HEK293 (cell line): ENCODE data around the gene OAF.

Experiments used
- CTCF ChIA-PET: fragments of 350-600 bp; formaldehyde crosslinking; extraction: SDS; loops from one replicate; lab custom pipeline; 2021; ENCODE audit warnings: antibody characterized with exemption; lab: Yijun Ruan, JAX
- POLR2A ChIA-PET: fragments of 300-600 bp; formaldehyde crosslinking; extraction: SDS; loops from one replicate; lab custom pipeline; 2020; ENCODE audit warnings: antibody characterized with exemption, inconsistent platforms; lab: Yijun Ruan, JAX
- H3K27ac ChIP-seq: fragments of 200-500 bp; sonication (Bioruptor generic); 2 replicates; pipeline ENCODE4 v1.5.1; 2014; ENCODE audit warnings: low read depth, low read length, control low read depth, inconsistent platforms; ENCODE audit errors: extremely low read depth
- H3K36me3 ChIP-seq, 2 experiments: fragments of 200-500 bp in 1 of 2; sonication (Bioruptor generic) in 1 of 2; 1 replicate in 1 of 2; 2 replicates in 1 of 2; pipeline ENCODE4 v1.5.1; 2014 to 2017; ENCODE audit warnings: inconsistent platforms in 2 of 2, low read length in 2 of 2; ENCODE audit not compliant: control insufficient read depth in 2 of 2, insufficient read depth in 1 of 2
- H3K4me1 ChIP-seq: fragments of 200-500 bp; sonication (Bioruptor generic); 2 replicates; pipeline ENCODE4 v1.5.1; 2014; ENCODE audit warnings: mild to moderate bottlenecking, low read length, inconsistent platforms; ENCODE audit not compliant: control insufficient read depth, insufficient read depth
- H3K4me3 ChIP-seq: 2 replicates; pipeline ENCODE4 v1.5.1; 2011; ENCODE audit warnings: low read depth, mild to moderate bottlenecking, control low read depth, low read length, moderate library complexity
- H3K9me3 ChIP-seq: fragments of 200-500 bp; sonication (Bioruptor generic); 2 replicates; pipeline ENCODE4 v1.5.1; 2014; ENCODE audit warnings: low read depth, low read length, inconsistent platforms; ENCODE audit not compliant: control insufficient read depth, insufficient read depth
- BCL11B ChIP-seq: fragments of 450-650 bp; formaldehyde crosslinking; IDR thresholded peaks from 2 replicates; pipeline ENCODE4 v1.5.1; 2016; ENCODE audit warnings: low read depth, missing biosample characterization, missing genetic modification characterization
- HOXD13 ChIP-seq: sonication (generic); formaldehyde crosslinking; IDR thresholded peaks from 2 replicates; pipeline ENCODE4 v1.8.0; 2022; ENCODE audit warnings: missing genetic modification reagents, borderline replicate concordance
- KLF9 ChIP-seq: fragments of 450-650 bp; formaldehyde crosslinking; IDR thresholded peaks from 2 replicates; pipeline ENCODE4 v1.5.1; 2016; ENCODE audit warnings: missing biosample characterization, missing genetic modification characterization, low read depth
- REPIN1 ChIP-seq: fragments of 450-650 bp; formaldehyde crosslinking; IDR thresholded peaks from 2 replicates; pipeline ENCODE4 v1.5.1; 2017; ENCODE audit warnings: missing biosample characterization, missing genetic modification characterization, low read depth
- TCF7L2 ChIP-seq: IDR thresholded peaks from 2 replicates; pipeline ENCODE4 v1.6.1; 2011; ENCODE audit warnings: low read depth, mild to moderate bottlenecking, inconsistent platforms, low read length, moderate library complexity, borderline replicate concordance
- ZBTB17 ChIP-seq: fragments of 450-650 bp; formaldehyde crosslinking; IDR thresholded peaks from 2 replicates; pipeline ENCODE4 v1.5.1; 2016; ENCODE audit warnings: missing biosample characterization, missing genetic modification characterization
- ZFP37 ChIP-seq: fragments of 450-650 bp; formaldehyde crosslinking; IDR thresholded peaks from 2 replicates; pipeline ENCODE4 v1.5.1; 2016; ENCODE audit warnings: missing biosample characterization, missing genetic modification characterization
- ZNF114 ChIP-seq: fragments of 450-650 bp; formaldehyde crosslinking; IDR thresholded peaks from 2 replicates; pipeline ENCODE4 v1.5.0; 2017; ENCODE audit warnings: missing biosample characterization, missing genetic modification characterization
- ZNF140 ChIP-seq: fragments of 450-650 bp; formaldehyde crosslinking; IDR thresholded peaks from 2 replicates; pipeline ENCODE4 v1.5.1; 2016; ENCODE audit warnings: missing biosample characterization, missing genetic modification characterization
- ZNF157 ChIP-seq: fragments of 450-650 bp; formaldehyde crosslinking; IDR thresholded peaks from 2 replicates; pipeline ENCODE4 v1.5.1; 2016; ENCODE audit warnings: missing biosample characterization, missing genetic modification characterization
- ZNF184 ChIP-seq: fragments of 450-650 bp; IDR thresholded peaks from 2 replicates; pipeline ENCODE4 v1.5.1; 2018; ENCODE audit warnings: missing biosample characterization, mild to moderate bottlenecking, missing genetic modification characterization
- ZNF211 ChIP-seq: fragments of 450-650 bp; formaldehyde crosslinking; IDR thresholded peaks from 2 replicates; pipeline ENCODE4 v1.5.1; 2016; ENCODE audit warnings: low read depth, missing biosample characterization, missing genetic modification characterization
- ZNF302 ChIP-seq: fragments of 450-650 bp; formaldehyde crosslinking; IDR thresholded peaks from 2 replicates; pipeline ENCODE4 v1.5.1; 2016; ENCODE audit warnings: missing biosample characterization, missing genetic modification characterization, low read depth
- ZNF311 ChIP-seq: fragments of 450-650 bp; formaldehyde crosslinking; IDR thresholded peaks from 2 replicates; pipeline ENCODE4 v1.5.1; 2017; ENCODE audit warnings: missing biosample characterization, missing genetic modification characterization, borderline replicate concordance
- ZNF350 ChIP-seq: fragments of 450-650 bp; formaldehyde crosslinking; IDR thresholded peaks from 2 replicates; pipeline ENCODE4 v1.5.0; 2017; ENCODE audit warnings: missing biosample characterization, mild to moderate bottlenecking, missing genetic modification characterization
- ZNF514 ChIP-seq: fragments of 450-650 bp; formaldehyde crosslinking; IDR thresholded peaks from 2 replicates; pipeline ENCODE4 v1.5.1; 2016; ENCODE audit warnings: missing biosample characterization, missing genetic modification characterization
- ZNF624 ChIP-seq: fragments of 450-650 bp; formaldehyde crosslinking; IDR thresholded peaks from 2 replicates; pipeline ENCODE4 v1.5.1; 2017; ENCODE audit warnings: missing biosample characterization, missing genetic modification characterization
- ZNF629 ChIP-seq: fragments of 450-650 bp; formaldehyde crosslinking; IDR thresholded peaks from 2 replicates; pipeline ENCODE4 v1.5.1; 2017; ENCODE audit warnings: missing biosample characterization, missing genetic modification characterization
- ZNF654 ChIP-seq: fragments of 450-650 bp; formaldehyde crosslinking; IDR thresholded peaks from 2 replicates; pipeline ENCODE4 v1.5.1; 2016; ENCODE audit warnings: low read depth, missing biosample characterization, missing genetic modification characterization
- ZNF660 ChIP-seq: fragments of 450-650 bp; IDR thresholded peaks from 2 replicates; pipeline ENCODE4 v1.5.1; 2018; ENCODE audit warnings: missing biosample characterization, mild to moderate bottlenecking, missing genetic modification characterization
- ZNF768 ChIP-seq: fragments of 450-650 bp; formaldehyde crosslinking; IDR thresholded peaks from 2 replicates; pipeline ENCODE4 v1.5.1; 2018; ENCODE audit warnings: missing biosample characterization, mild to moderate bottlenecking, missing genetic modification characterization
- ZNF791 ChIP-seq: fragments of 450-650 bp; formaldehyde crosslinking; IDR thresholded peaks from 2 replicates; pipeline ENCODE4 v1.5.1; 2016; ENCODE audit warnings: missing biosample characterization, missing genetic modification characterization
- ZSCAN23 ChIP-seq: fragments of 450-650 bp; formaldehyde crosslinking; IDR thresholded peaks from 2 replicates; pipeline ENCODE4 v1.5.1; 2016; ENCODE audit warnings: missing biosample characterization, missing genetic modification characterization
- ZXDB ChIP-seq: fragments of 450-650 bp; formaldehyde crosslinking; IDR thresholded peaks from 2 replicates; pipeline ENCODE4 v1.5.1; 2016; ENCODE audit warnings: missing biosample characterization, missing genetic modification characterization
- TF ChIP-seq, protein P1 (sequence below): fragments of 450-650 bp; formaldehyde crosslinking; IDR thresholded peaks from 2 replicates; pipeline ENCODE4 v1.5.1; 2017; ENCODE audit warnings: missing biosample characterization, missing genetic modification characterization
- TF ChIP-seq, protein P2 (sequence below): fragments of 450-650 bp; formaldehyde crosslinking; IDR thresholded peaks from 2 replicates; pipeline ENCODE4 v1.5.1; 2016; ENCODE audit warnings: missing biosample characterization, missing genetic modification characterization, borderline replicate concordance
- TF ChIP-seq, protein P3 (sequence below): fragments of 450-650 bp; formaldehyde crosslinking; IDR thresholded peaks from 2 replicates; pipeline ENCODE4 v1.5.1; 2017; ENCODE audit warnings: missing biosample characterization, missing genetic modification characterization

OAF gene

DNA sequence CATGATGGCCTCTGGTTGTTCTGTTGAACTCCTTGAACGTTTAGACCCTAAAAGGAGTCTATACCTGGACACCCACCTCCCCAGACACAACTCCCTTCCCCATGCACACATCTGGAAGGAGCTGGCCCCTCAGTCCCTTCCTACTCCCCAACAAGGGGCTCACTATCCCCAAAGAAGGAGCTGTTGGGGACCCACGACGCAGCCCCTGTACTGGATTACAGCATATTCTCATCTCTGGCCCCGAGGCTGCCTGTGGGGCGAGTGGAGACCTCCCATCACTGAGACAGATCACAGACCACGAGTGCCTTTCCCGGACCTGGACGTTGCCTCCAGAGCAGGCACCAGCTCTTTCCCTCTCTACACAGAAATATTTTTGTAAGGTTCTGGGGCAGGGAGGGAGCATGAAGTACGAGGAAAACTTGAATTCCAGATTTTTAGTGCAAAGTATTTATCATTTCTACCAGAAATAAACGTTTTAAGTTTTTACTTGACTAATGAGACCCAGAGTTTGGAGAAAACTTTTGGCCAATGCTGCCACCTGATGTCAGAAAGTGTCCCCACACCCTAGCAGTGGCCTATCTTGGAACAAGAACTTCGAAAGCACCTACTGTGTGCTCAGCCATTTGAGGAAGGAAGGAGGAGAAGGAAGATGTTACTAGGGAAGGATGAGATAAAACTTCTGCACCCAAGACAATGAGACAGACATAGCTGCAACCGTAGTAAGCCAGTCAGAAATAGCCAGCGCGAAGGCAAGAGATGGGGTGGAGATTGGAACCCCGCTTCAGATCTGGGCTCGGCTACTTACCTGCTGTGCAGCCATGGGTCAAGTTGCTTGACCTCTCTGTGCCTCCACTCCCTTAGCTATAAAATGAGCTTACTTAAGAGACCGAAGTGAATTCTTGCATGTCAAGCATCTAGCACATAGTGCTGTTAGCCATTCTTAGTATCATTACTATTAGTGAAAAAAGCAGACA lies 18.9 kb downstream of the OAF start:
- no peak overlapping the region for H3K4me3 ChIP-seq
- no peaks in the 10 kb centered on the region for H3K4me1 ChIP-seq
- ChIA-PET POLR2A (no interaction called here), CTCF (interaction anchor here (0.6 to 10.4 kb wide), 25 partner anchors 11 to 739 kb away, joined by 3 to 349 read pairs (median 3); no protein-coding TSS in a partner anchor)
- H3K9me3 ChIP-seq, result no peaks in the 10 kb centered on the region
- no peak for TF ChIP-seq ZNF514
- TF ChIP-seq, protein P1, sequence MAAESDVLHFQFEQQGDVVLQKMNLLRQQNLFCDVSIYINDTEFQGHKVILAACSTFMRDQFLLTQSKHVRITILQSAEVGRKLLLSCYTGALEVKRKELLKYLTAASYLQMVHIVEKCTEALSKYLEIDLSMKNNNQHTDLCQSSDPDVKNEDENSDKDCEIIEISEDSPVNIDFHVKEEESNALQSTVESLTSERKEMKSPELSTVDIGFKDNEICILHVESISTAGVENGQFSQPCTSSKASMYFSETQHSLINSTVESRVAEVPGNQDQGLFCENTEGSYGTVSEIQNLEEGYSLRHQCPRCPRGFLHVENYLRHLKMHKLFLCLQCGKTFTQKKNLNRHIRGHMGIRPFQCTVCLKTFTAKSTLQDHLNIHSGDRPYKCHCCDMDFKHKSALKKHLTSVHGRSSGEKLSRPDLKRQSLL (tag by site-specific recombination), result no peak
- peak; percentile 31; the same call in 1 of the 2 replicates for TF ChIP-seq ZBTB17 (tag by site-specific recombination)
- TF ChIP-seq HOXD13 (CRISPR knock-in tag), result no peak
- TF ChIP-seq ZNF311, result no peak
- TF ChIP-seq KLF9 (tag by site-specific recombination), result no peak
- TF ChIP-seq ZNF654 (tag by site-specific recombination), result peak; percentile 66
- TF ChIP-seq ZNF768 (tag by site-specific recombination), result 0 out of 2 replicates have a peak, but pooled peaks have one; percentile 8
- no peak overlapping the region for H3K27ac ChIP-seq
- H3K36me3 ChIP-seq, result peaks cover 0 to 6% of the 10 kb centered on the region in 2 experiments; a peak in 1 of 3 replicates

DNA sequence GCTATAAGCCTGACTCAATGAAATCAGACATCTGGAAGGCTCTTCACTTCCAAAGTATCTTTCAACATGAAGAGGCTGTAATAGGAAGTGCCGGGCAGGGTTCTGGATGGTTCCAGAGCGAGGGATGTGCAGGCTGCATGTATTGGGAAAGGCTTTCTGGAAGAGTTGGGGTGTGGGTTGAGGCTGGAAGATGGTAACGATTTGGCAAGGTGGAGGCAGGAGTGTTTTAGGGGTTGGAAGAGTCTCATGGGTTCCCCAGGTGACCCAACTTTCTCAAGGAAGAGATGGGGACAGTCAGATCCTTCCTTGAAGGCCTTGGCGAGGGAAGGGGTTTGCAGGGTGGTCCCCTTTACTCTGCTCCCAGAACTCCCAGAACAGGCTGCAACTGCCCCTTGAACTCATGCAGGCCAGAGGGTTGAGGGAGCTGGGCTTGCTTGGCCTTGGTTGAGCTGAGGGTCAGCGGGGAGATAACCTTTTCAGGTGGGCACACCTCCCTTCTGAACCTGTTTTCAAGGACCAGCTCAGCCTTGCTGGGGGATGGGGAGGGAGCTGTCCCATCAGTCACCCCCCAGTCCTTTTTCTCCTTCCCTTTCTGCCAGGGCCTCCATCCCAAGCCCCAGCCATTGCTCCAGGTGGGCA lies 19.7 kb downstream of the OAF start:
- no peak overlapping the region for H3K4me3 ChIP-seq
- TF ChIP-seq REPIN1 (no peak), ZFP37 (tag by site-specific recombination) (no peak), ZXDB (no peak), ZNF624 (tag by site-specific recombination) (no peak), ZNF660 (tag by site-specific recombination) (no peak), ZNF302 (tag by site-specific recombination) (no peak), KLF9 (tag by site-specific recombination) (no peak), ZNF114 (no peak), ZSCAN23 (tag by site-specific recombination) (no peak)
- TF ChIP-seq, all 188 proteins: peak for 0
- Histone ChIP-seq H3K36me3 (peaks cover 0 to 6% of the 10 kb centered on the region in 2 experiments; a peak in 1 of 3 replicates), H3K9me3 (no peaks in the 10 kb centered on the region), H3K27ac (no peak overlapping the region), H3K4me1 (no peaks in the 10 kb centered on the region)
- ChIA-PET CTCF (interaction anchor here (0.5 to 10.4 kb wide), 14 partner anchors 12 to 273 kb away, joined by 3 to 349 read pairs (median 4); partner anchors contain the start of gene OAF), POLR2A (no interaction called here)

DNA sequence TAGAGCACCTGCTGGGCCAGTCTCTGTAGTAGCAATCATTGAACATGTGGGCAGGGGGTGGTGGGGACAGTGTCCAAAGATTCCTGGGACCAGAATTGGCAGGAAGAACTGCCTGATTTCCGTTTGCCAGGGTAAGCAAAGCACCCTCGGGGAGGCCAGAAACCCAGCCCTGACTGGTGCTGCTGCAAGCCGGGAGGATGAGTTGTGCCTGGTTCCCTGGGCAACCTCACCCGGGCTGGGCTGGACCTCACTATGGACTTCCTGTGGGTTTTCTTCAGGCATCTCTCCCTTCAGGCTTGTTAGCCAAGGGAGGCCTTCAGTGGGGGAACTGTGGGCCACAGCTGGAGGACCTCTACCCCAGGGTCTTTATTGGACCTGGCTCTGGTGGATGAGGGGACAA lies 21.1 kb downstream of the OAF start:
- no peak overlapping the region for H3K4me3 ChIP-seq
- POLR2A ChIA-PET, result no interaction called here
- CTCF ChIA-PET, result interaction anchor here (0.6 to 10.4 kb wide), 7 partner anchors 8 to 963 kb away, joined by 3 to 349 read pairs (median 3); no protein-coding TSS in a partner anchor
- H3K4me1 ChIP-seq, result no peaks in the 10 kb centered on the region
- no peak overlapping the region for H3K27ac ChIP-seq
- H3K36me3 ChIP-seq, result peaks cover 0 to 4% of the 10 kb centered on the region in 2 experiments; a peak in 1 of 3 replicates
- H3K9me3 ChIP-seq, result no peaks in the 10 kb centered on the region
- TF ChIP-seq ZNF514 (no peak), ZNF140 (tag by site-specific recombination) (no peak), HOXD13 (CRISPR knock-in tag) (no peak), TCF7L2 (no peak), ZNF157 (tag by site-specific recombination) (no peak), ZNF184 (tag by site-specific recombination) (no peak), ZNF629 (tag by site-specific recombination) (no peak), BCL11B (tag by site-specific recombination) (no peak), ZNF791 (tag by site-specific recombination) (no peak), ZNF350 (tag by site-specific recombination) (no peak), ZNF211 (no peak)
- TF ChIP-seq, protein P2, sequence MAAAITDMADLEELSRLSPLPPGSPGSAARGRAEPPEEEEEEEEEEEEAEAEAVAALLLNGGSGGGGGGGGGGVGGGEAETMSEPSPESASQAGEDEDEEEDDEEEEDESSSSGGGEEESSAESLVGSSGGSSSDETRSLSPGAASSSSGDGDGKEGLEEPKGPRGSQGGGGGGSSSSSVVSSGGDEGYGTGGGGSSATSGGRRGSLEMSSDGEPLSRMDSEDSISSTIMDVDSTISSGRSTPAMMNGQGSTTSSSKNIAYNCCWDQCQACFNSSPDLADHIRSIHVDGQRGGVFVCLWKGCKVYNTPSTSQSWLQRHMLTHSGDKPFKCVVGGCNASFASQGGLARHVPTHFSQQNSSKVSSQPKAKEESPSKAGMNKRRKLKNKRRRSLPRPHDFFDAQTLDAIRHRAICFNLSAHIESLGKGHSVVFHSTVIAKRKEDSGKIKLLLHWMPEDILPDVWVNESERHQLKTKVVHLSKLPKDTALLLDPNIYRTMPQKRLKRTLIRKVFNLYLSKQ (tag by site-specific recombination), result no peak
- TF ChIP-seq, protein P3, sequence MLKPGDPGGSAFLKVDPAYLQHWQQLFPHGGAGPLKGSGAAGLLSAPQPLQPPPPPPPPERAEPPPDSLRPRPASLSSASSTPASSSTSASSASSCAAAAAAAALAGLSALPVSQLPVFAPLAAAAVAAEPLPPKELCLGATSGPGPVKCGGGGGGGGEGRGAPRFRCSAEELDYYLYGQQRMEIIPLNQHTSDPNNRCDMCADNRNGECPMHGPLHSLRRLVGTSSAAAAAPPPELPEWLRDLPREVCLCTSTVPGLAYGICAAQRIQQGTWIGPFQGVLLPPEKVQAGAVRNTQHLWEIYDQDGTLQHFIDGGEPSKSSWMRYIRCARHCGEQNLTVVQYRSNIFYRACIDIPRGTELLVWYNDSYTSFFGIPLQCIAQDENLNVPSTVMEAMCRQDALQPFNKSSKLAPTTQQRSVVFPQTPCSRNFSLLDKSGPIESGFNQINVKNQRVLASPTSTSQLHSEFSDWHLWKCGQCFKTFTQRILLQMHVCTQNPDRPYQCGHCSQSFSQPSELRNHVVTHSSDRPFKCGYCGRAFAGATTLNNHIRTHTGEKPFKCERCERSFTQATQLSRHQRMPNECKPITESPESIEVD (tag by site-specific recombination), result no peak
